H1 (cell line): ENCODE measurements around the gene ZBTB33. TPM values are rescaled to one million over a fixed set of nuclear protein-coding genes. Genes with fewer than 3 reads are reported as not detected.
A peak's percentile ranks its signal among the peaks of the same experiment; 100 is the strongest.

Experiments
- CTCF ChIA-PET: fragments of 300-600 bp; sonication (Branson Sonifier 250); formaldehyde crosslinking; loops from one replicate; lab custom pipeline; 2021; ENCODE audit not compliant: partially characterized antibody; lab: Charles Lee
- POLR2A ChIA-PET: fragments of 300-600 bp; sonication (Branson Sonifier 250); formaldehyde crosslinking; loops from one replicate; lab custom pipeline; 2021; ENCODE audit warnings: inconsistent platforms; ENCODE audit not compliant: partially characterized antibody; lab: Charles Lee
- DNase-seq, 2 experiments: peaks; one replicate each; pipeline versions ENCODE4 v3.0.0 to v3.0.0-alpha.2; 2010 to 2022; ENCODE audit warnings: low spot score in 2 of 2, low read depth in 1 of 2, mixed read lengths in 1 of 2
- FAIRE-seq: peaks from 2 replicates; lab custom pipeline; 2011; peaks lifted over from hg19 to GRCh38; lab: Jason Lieb, UNC
- H2AFZ ChIP-seq: 2 replicates; pipeline ENCODE4 v1.8.1; 2012; ENCODE audit warnings: low read length, inconsistent platforms
- H2AK5ac ChIP-seq: 2 replicates; pipeline ENCODE4 v1.6.1; 2013; ENCODE audit warnings: low read depth, low read length
- H2BK120ac ChIP-seq: replicated peaks from 2 replicates; pipeline ENCODE3; 2013; ENCODE audit warnings: low read depth, low read length, inconsistent platforms
- H2BK12ac ChIP-seq: 2 replicates; pipeline ENCODE4 v1.6.1; 2013; ENCODE audit warnings: low read depth, low read length
- H2BK15ac ChIP-seq: 2 replicates; pipeline ENCODE4 v1.6.1; 2013; ENCODE audit warnings: low read length
- H2BK20ac ChIP-seq: 2 replicates; pipeline ENCODE4 v1.6.1; 2013; ENCODE audit warnings: low read length
- H2BK5ac ChIP-seq: 2 replicates; pipeline ENCODE4 v1.6.1; 2013; ENCODE audit warnings: low read depth, low read length
- H3K14ac ChIP-seq: 2 replicates; pipeline ENCODE4 v1.6.1; 2013; ENCODE audit warnings: inconsistent platforms; ENCODE audit not compliant: insufficient read length
- H3K18ac ChIP-seq: 2 replicates; pipeline ENCODE4 v1.6.1; 2013; ENCODE audit warnings: low read length; ENCODE audit errors: extremely low read depth
- H3K23ac ChIP-seq: 2 replicates; pipeline ENCODE4 v1.6.1; 2013; ENCODE audit warnings: inconsistent platforms; ENCODE audit not compliant: insufficient read length
- H3K23me2 ChIP-seq: 2 replicates; pipeline ENCODE4 v1.6.1; 2013; ENCODE audit warnings: low read depth, low read length
- H3K27ac ChIP-seq: 2 replicates; pipeline ENCODE4 v1.6.1; 2011; ENCODE audit warnings: low read depth, low read length, inconsistent platforms
- H3K27me3 ChIP-seq, 4 experiments: replicated peaks in 1 of 4; 1 replicate in 1 of 4; 2 replicates in 3 of 4; pipeline versions ENCODE4 v1.6.1 to v1.8.1; 2011 to 2013; ENCODE audit warnings: low read length in 3 of 4, mild to moderate bottlenecking in 3 of 4, inconsistent platforms in 2 of 4, mixed read lengths in 2 of 4, moderate library complexity in 1 of 4; ENCODE audit not compliant: control insufficient read depth in 3 of 4, insufficient read depth in 3 of 4; ENCODE audit errors: extremely low read depth in 1 of 4
- H3K36me3 ChIP-seq, 4 experiments: 2 replicates each; pipeline versions ENCODE4 v1.6.1 to v1.8.1; 2011 to 2013; ENCODE audit warnings: mild to moderate bottlenecking in 4 of 4, low read length in 3 of 4, moderate library complexity in 2 of 4, control low read depth in 1 of 4, inconsistent platforms in 1 of 4; ENCODE audit not compliant: insufficient read depth in 4 of 4, control insufficient read depth in 2 of 4
- H3K4ac ChIP-seq: replicated peaks from 2 replicates; pipeline ENCODE3; 2013; ENCODE audit warnings: low read length, low read depth, mixed read lengths, inconsistent platforms; ENCODE audit not compliant: insufficient read length
- H3K4me1 ChIP-seq, 4 experiments: replicated peaks in 1 of 4; 1 replicate in 1 of 4; 2 replicates in 3 of 4; pipeline versions ENCODE4 v1.6.1 to v1.8.1; 2011 to 2013; ENCODE audit warnings: low read length in 3 of 4, inconsistent platforms in 2 of 4, mixed read lengths in 1 of 4; ENCODE audit not compliant: insufficient read depth in 4 of 4, control insufficient read depth in 3 of 4
- H3K4me2 ChIP-seq, 2 experiments: 2 replicates each; pipeline versions ENCODE4 v1.6.1 to v1.8.1; 2011 to 2013; ENCODE audit warnings: low read depth in 2 of 2, low read length in 2 of 2, control low read depth in 1 of 2, inconsistent platforms in 1 of 2, mild to moderate bottlenecking in 1 of 2; ENCODE audit not compliant: insufficient read depth in 1 of 2
- H3K4me3 ChIP-seq, 4 experiments: fragments of 200-600, 300-600 bp in 1 of 4; sonication (generic), shearing (Covaris generic), sonication (Bioruptor Twin) in 1 of 4; 2 replicates each; pipeline versions ENCODE4 v1.5.1 to v1.8.1; 2011 to 2016; ENCODE audit warnings: low read length in 4 of 4, low read depth in 3 of 4, control low read depth in 2 of 4, inconsistent platforms in 2 of 4, mild to moderate bottlenecking in 2 of 4, mixed read lengths in 1 of 4, moderate library complexity in 1 of 4; ENCODE audit not compliant: insufficient read depth in 2 of 4; ENCODE audit errors: extremely low read depth in 1 of 4
- H3K56ac ChIP-seq: replicated peaks from 2 replicates; pipeline ENCODE3; 2013; ENCODE audit warnings: low read depth, mild to moderate bottlenecking, mixed read lengths, low read length, inconsistent platforms; ENCODE audit not compliant: insufficient read length
- H3K79me1 ChIP-seq: 2 replicates; pipeline ENCODE4 v1.6.1; 2013; ENCODE audit warnings: low read depth, low read length, control low read depth
- H3K79me2 ChIP-seq, 2 experiments: 2 replicates each; pipeline versions ENCODE4 v1.6.1 to v1.8.1; 2012 to 2013; ENCODE audit warnings: low read length in 2 of 2, mild to moderate bottlenecking in 2 of 2, inconsistent platforms in 1 of 2; ENCODE audit not compliant: insufficient read depth in 2 of 2, control insufficient read depth in 1 of 2
- H3K9ac ChIP-seq, 4 experiments: replicated peaks in 1 of 4; 1 replicate in 1 of 4; 2 replicates in 3 of 4; pipeline versions ENCODE4 v1.6.1 to v1.8.1; 2011 to 2013; ENCODE audit warnings: low read depth in 3 of 4, low read length in 3 of 4, control low read depth in 2 of 4, mild to moderate bottlenecking in 2 of 4, moderate library complexity in 2 of 4, inconsistent platforms in 1 of 4; ENCODE audit errors: extremely low read depth in 1 of 4
- H3K9me3 ChIP-seq, 2 experiments: 2 replicates each; pipeline versions ENCODE4 v1.6.1 to v1.8.1; 2012 to 2013; ENCODE audit warnings: mild to moderate bottlenecking in 2 of 2, moderate library complexity in 2 of 2, control low read depth in 1 of 2, inconsistent platforms in 1 of 2, low read depth in 1 of 2, low read length in 1 of 2, mixed read lengths in 1 of 2; ENCODE audit not compliant: insufficient read depth in 2 of 2
- H4K20me1 ChIP-seq, 2 experiments: replicated peaks in 1 of 2; 2 replicates each; pipeline versions ENCODE3 to v1.8.1; 2011 to 2013; ENCODE audit warnings: inconsistent platforms in 2 of 2, low read length in 2 of 2, mild to moderate bottlenecking in 1 of 2; ENCODE audit not compliant: insufficient read depth in 2 of 2, control insufficient read depth in 1 of 2
- H4K5ac ChIP-seq: 2 replicates; pipeline ENCODE4 v1.6.1; 2013; ENCODE audit warnings: low read length, low read depth, mixed read lengths, inconsistent platforms; ENCODE audit not compliant: insufficient read length
- H4K8ac ChIP-seq: 2 replicates; pipeline ENCODE4 v1.8.0; 2013; ENCODE audit warnings: mild to moderate bottlenecking, moderate library complexity, low read length, inconsistent platforms; ENCODE audit not compliant: insufficient read depth; ENCODE audit errors: extremely low read depth
- H4K91ac ChIP-seq: replicated peaks from 2 replicates; pipeline ENCODE3; 2013; ENCODE audit warnings: low read length, mixed read lengths, inconsistent platforms; ENCODE audit not compliant: insufficient read length
- BACH1 ChIP-seq: IDR thresholded peaks from 2 replicates; pipeline ENCODE4 v1.6.1; 2012; ENCODE audit warnings: low read length, improper control_type of control experiment
- RAD21 ChIP-seq, 2 experiments: IDR thresholded peaks in 1 of 2; conservative IDR thresholded peaks in 1 of 2; 2 replicates each; pipeline ENCODE4 v1.6.1; 2011; ENCODE audit warnings: low read depth in 2 of 2, low read length in 2 of 2, improper control_type of control experiment in 1 of 2, inconsistent platforms in 1 of 2, mild to moderate bottlenecking in 1 of 2, moderate library complexity in 1 of 2
- WGBS, 2 experiments: shearing (Covaris generic) in 1 of 2; methylation state at CpG; one replicate each; pipeline versions ENCODE4 v1.1.6 to v1.1.7; 2013 to 2015; ENCODE audit warnings: low lambda C conversion rate in 2 of 2, mixed read lengths in 2 of 2, inconsistent platforms in 1 of 2, low coverage in 1 of 2, missing lambda C conversion rate in 1 of 2; ENCODE audit not compliant: insufficient replicate concordance in 2 of 2, insufficient coverage in 1 of 2, insufficient read length in 1 of 2; ENCODE audit errors: extremely low coverage in 1 of 2, missing lambda C conversion rate in 1 of 2; 5-methylcytosine and 5-hydroxymethylcytosine counted together
- polyA plus RNA-seq, 7 experiments: library from polyadenylated mRNA; depleted of rRNA in 3 of 7; stranded (reverse) in 5 of 7; unstranded in 2 of 7; fragments of >200 nt in 5 of 7; fragments of 200-250 nt in 2 of 7; gene quantifications; 1 replicate in 5 of 7; 2 replicates in 1 of 7; 4 replicates in 1 of 7; pipeline versions ENCODE4 v1.2.1 to v1.2.3, GENCODE V29; 2011 to 2013; ENCODE audit warnings: missing spikeins in 2 of 7, mixed read lengths in 2 of 7
- total RNA-seq: library from RNA; stranded (reverse); fragmentation: NEBNext Ultra II Directional; extraction: Animal tissue kit (Norgen Biotek cat#: 25700); gene quantifications from 2 replicates; pipeline ENCODE4 v1.2.1, GENCODE V29; 2021
- TF ChIP-seq, protein P1 (sequence below), 3 experiments: IDR thresholded peaks; 1 replicate in 2 of 3; 2 replicates in 1 of 3; pipeline versions ENCODE4 v1.5.1 to v1.6.1; 2011; ENCODE audit warnings: low read length in 3 of 3, mild to moderate bottlenecking in 3 of 3, inconsistent platforms in 2 of 3, low read depth in 1 of 3, moderate library complexity in 1 of 3; ENCODE audit not compliant: insufficient read depth in 1 of 3; ENCODE audit errors: control extremely low read depth in 1 of 3

ZBTB33 gene
- total and polyA plus RNA-seq, 2 of the 8 experiments (the other 6 are each of a cell fraction or from before 2014, with no cell fraction given): 3.4 to 14.9 TPM

DNA sequence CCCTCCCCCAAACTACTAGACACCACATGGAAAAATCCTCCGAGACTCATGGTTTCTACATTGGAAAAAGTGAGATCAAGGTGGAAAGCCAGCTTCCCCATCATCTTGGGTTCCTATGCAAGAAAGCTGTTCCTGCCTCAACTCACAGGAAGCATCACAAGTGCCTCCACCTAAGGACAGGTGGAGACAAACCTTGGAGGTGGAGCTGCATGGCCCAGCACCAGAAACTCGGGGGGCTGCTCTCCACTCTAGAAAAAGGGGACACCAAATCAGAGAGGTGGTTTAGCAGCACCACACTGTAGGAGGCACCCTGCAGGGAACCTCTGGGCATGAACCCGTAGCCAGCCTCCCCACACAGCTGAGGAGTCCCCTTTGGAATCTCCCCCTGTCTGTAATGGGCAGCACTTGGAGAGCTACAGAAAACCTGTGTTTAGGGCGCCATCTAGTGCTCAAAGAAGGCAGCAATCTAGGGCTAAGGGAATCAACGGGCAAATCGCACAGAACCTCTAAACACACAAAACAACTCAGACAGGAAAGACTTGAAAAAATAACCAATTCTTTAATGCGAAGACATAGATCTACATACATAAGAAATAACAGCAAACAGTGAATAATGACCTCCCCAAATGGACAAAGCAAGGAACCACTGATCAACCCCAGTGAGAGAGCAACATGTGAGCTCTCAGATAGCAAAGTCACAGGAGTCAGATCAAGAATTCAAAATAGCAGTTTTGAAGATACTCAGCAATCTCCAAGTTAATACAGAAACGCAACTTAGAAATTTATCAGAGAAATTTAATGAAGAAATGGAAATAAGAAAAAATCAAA lies 37.0 kb upstream of the ZBTB33 start:
- WGBS, 2 experiments: 42% methylated on average over 6 of the region's 8 CpGs; no CpG with 5 or more reads in 1 of the 2 experiments
- H2BK12ac ChIP-seq: no peak overlapping the region
- H2BK15ac ChIP-seq: no peak overlapping the region
- H3K27ac ChIP-seq: no peak overlapping the region
- no peak overlapping the region for H3K4me3 ChIP-seq
- POLR2A ChIA-PET: interaction anchor here (0.7 kb wide), 1 partner anchor 15 kb away, joined by 3 read pairs; no protein-coding TSS in a partner anchor
- H3K23ac ChIP-seq: no peak overlapping the region
- CTCF ChIA-PET: interaction anchor here (0.6 to 3.1 kb wide), 23 partner anchors 9 to 1672 kb away, joined by 3 to 19 read pairs (median 4); partner anchors contain the start of gene ZBTB33
- no peaks in the 10 kb centered on the region for H3K79me2 ChIP-seq
- no peak overlapping the region for H3K4ac ChIP-seq
- FAIRE-seq: no peak
- H3K23me2 ChIP-seq: no peaks in the 10 kb centered on the region
- no peak overlapping the region for H2BK120ac ChIP-seq
- no peaks in the 10 kb centered on the region for H3K4me1 ChIP-seq
- peak; percentile 17 to 72 for DNase-seq
- H3K36me3 ChIP-seq: no peaks in the 10 kb centered on the region
- no peak overlapping the region for H4K8ac ChIP-seq
- H3K4me2 ChIP-seq: no peak overlapping the region
- no peak overlapping the region for H3K18ac ChIP-seq
- H2BK20ac ChIP-seq: no peak overlapping the region
- H3K9ac ChIP-seq: no peak overlapping the region
- no peak overlapping the region for H4K5ac ChIP-seq
- H3K27me3 ChIP-seq: no peaks in the 10 kb centered on the region
- TF ChIP-seq, protein P1, sequence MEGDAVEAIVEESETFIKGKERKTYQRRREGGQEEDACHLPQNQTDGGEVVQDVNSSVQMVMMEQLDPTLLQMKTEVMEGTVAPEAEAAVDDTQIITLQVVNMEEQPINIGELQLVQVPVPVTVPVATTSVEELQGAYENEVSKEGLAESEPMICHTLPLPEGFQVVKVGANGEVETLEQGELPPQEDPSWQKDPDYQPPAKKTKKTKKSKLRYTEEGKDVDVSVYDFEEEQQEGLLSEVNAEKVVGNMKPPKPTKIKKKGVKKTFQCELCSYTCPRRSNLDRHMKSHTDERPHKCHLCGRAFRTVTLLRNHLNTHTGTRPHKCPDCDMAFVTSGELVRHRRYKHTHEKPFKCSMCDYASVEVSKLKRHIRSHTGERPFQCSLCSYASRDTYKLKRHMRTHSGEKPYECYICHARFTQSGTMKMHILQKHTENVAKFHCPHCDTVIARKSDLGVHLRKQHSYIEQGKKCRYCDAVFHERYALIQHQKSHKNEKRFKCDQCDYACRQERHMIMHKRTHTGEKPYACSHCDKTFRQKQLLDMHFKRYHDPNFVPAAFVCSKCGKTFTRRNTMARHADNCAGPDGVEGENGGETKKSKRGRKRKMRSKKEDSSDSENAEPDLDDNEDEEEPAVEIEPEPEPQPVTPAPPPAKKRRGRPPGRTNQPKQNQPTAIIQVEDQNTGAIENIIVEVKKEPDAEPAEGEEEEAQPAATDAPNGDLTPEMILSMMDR (IDR thresholded peaks at IDR 0.05; ENCODE audit: control extremely low read depth in 1 of 3, insufficient read depth in 1 of 3, low read depth in 1 of 3, low read length in 3 of 3): peak; percentile 24 to 93 (median 76)
- no peak for TF ChIP-seq BACH1
- peak; percentile 65 to 80 for TF ChIP-seq RAD21 (IDR thresholded peaks at IDR 0.05 in 1 of 2, conservative IDR thresholded peaks at IDR 0.05 in 1 of 2; ENCODE audit: low read depth in 2 of 2, low read length in 2 of 2)
- no peaks in the 10 kb centered on the region for H4K20me1 ChIP-seq
- no peak overlapping the region for H2BK5ac ChIP-seq
- no peak overlapping the region for H3K56ac ChIP-seq
- no peak overlapping the region for H3K14ac ChIP-seq
- no peaks in the 10 kb centered on the region for H3K79me1 ChIP-seq
- H3K9me3 ChIP-seq: no peaks in the 10 kb centered on the region
- no peak overlapping the region for H2AK5ac ChIP-seq
- no peak overlapping the region for H2AFZ ChIP-seq
- no peak overlapping the region for H4K91ac ChIP-seq
